ENCODE measurements around the gene MAP7D2. TPM values are rescaled to one million over a fixed set of nuclear protein-coding genes. Genes with fewer than 3 reads are reported as not detected.

Gene MAP7D2
- total RNA-seq, 1 experiment from 2014 or later: 0.15 TPM

DNA sequence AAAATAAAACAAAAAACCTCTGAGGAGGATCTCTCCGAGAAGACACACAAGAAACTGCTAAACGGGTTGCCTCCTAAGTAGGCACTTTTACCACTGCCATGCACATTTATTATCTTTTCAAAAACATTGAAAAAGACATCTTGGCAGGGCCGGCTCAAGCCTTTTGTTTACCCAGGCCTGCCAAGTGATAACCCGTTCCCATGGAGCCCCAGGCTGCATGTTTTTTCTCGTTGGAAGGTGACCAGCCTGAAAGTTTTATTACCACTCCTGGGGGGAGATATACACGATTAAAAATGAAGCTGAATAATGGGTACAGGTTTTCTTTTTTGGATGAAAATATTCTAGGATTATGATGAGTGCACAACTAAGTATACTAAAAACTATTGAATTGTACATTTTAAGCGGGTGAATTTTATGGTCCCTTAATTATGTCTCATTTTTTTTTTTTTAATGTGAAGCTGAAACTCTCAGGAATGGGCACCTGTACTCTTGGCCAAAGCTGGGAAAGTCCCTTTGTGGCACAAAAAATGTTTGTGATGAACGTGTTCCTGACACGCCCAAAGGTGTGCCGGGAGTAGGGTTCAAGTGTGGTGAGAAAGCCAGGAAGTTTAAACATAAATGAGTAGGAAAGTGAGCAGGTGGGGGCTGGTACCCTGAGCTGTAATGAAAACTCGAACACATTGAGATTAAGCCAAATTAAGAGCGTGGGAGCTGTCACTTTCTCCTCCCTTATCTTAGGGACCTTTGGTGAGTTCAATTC lies 1.5 kb upstream of the MAP7D2 start:
- H3K4me2 ChIP-seq (ENCODE audit: low read length): peak overlapping the region; percentile 13; the same call in 1 of the 2 replicates

More for the DNA sequence above, 1.5 kb upstream of the MAP7D2 start:
- H4K20me1 ChIP-seq (ENCODE audit: insufficient read depth): no peaks in the 10 kb centered on the region
- intact Hi-C loops (cut with micrococcal nuclease): no loop called here
- no peak overlapping the region for H2AFZ ChIP-seq (ENCODE audit: low read depth, low read length, poor library complexity, severe bottlenecking)
- CTCF ChIA-PET: interaction anchor here (0.6 kb wide), 1 partner anchor 191 kb away, joined by 3 read pairs; no protein-coding TSS in a partner anchor
- BruUV-seq (replicated peaks): no TSS peak
- DNase-seq (ENCODE audit: low read depth, low spot score) (no peak), ATAC-seq (no peak)
- TF ChIP-seq FOSL1 (IDR thresholded peaks at IDR 0.05; ENCODE audit: low read depth) (no peak), TCF7L2 (IDR thresholded peaks at IDR 0.05; ENCODE audit: borderline replicate concordance, extremely low read depth, insufficient read depth, insufficient read length) (no peak), JUND (IDR thresholded peaks at IDR 0.05) (no peak), SIN3A (IDR thresholded peaks at IDR 0.05; ENCODE audit: low read depth) (no peak), ZFX (IDR thresholded peaks at IDR 0.05) (no peak), ELF1 (IDR thresholded peaks at IDR 0.05; ENCODE audit: borderline replicate concordance, low read depth) (no peak)
- TF ChIP-seq, protein P1, sequence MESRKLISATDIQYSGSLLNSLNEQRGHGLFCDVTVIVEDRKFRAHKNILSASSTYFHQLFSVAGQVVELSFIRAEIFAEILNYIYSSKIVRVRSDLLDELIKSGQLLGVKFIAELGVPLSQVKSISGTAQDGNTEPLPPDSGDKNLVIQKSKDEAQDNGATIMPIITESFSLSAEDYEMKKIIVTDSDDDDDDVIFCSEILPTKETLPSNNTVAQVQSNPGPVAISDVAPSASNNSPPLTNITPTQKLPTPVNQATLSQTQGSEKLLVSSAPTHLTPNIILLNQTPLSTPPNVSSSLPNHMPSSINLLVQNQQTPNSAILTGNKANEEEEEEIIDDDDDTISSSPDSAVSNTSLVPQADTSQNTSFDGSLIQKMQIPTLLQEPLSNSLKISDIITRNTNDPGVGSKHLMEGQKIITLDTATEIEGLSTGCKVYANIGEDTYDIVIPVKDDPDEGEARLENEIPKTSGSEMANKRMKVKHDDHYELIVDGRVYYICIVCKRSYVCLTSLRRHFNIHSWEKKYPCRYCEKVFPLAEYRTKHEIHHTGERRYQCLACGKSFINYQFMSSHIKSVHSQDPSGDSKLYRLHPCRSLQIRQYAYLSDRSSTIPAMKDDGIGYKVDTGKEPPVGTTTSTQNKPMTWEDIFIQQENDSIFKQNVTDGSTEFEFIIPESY (IDR thresholded peaks at IDR 0.05; ENCODE audit: extremely low read depth, insufficient replicate concordance, low read length): no peak
- TF ChIP-seq, protein P2, sequence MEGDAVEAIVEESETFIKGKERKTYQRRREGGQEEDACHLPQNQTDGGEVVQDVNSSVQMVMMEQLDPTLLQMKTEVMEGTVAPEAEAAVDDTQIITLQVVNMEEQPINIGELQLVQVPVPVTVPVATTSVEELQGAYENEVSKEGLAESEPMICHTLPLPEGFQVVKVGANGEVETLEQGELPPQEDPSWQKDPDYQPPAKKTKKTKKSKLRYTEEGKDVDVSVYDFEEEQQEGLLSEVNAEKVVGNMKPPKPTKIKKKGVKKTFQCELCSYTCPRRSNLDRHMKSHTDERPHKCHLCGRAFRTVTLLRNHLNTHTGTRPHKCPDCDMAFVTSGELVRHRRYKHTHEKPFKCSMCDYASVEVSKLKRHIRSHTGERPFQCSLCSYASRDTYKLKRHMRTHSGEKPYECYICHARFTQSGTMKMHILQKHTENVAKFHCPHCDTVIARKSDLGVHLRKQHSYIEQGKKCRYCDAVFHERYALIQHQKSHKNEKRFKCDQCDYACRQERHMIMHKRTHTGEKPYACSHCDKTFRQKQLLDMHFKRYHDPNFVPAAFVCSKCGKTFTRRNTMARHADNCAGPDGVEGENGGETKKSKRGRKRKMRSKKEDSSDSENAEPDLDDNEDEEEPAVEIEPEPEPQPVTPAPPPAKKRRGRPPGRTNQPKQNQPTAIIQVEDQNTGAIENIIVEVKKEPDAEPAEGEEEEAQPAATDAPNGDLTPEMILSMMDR (IDR thresholded peaks at IDR 0.05 in 2 of 3, conservative IDR thresholded peaks at IDR 0.05 in 1 of 3; ENCODE audit: borderline replicate concordance in 1 of 3, insufficient read depth in 1 of 3, low read depth in 2 of 3, low read length in 2 of 3): no peak
- TF ChIP-seq, protein P3, sequence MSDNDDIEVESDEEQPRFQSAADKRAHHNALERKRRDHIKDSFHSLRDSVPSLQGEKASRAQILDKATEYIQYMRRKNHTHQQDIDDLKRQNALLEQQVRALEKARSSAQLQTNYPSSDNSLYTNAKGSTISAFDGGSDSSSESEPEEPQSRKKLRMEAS (IDR thresholded peaks at IDR 0.05): no peak
- H3K9me3 ChIP-seq (ENCODE audit: control insufficient read depth in 1 of 2, insufficient read depth in 1 of 2, low read depth in 1 of 2, low read length in 2 of 2): no peaks in the 10 kb centered on the region
- no peak overlapping the region for H3K4me3 ChIP-seq (replicated peaks in 1 of 2; ENCODE audit: low read depth in 1 of 2, low read length in 2 of 2)
- H3K9ac ChIP-seq (ENCODE audit: low read length): no peak overlapping the region
- RAD21 ChIA-PET (ENCODE audit: low non-redundant PET in 1 of 2, low total read pairs in 2 of 2, uncharacterized antibody in 2 of 2, unreplicated experiment in 2 of 2): no interaction called here
- H3K4me1 ChIP-seq (ENCODE audit: control insufficient read depth in 1 of 2, insufficient read depth in 2 of 2, low read length in 2 of 2): peaks cover 0 to 8% of the 10 kb centered on the region in 2 experiments; a peak in 3 of 4 replicates
- H3K36me3 ChIP-seq (ENCODE audit: control insufficient read depth in 1 of 2, insufficient read depth in 2 of 2, low read length in 2 of 2): no peaks in the 10 kb centered on the region
- H3K79me2 ChIP-seq (ENCODE audit: insufficient read depth, low read length): no peaks in the 10 kb centered on the region
- POLR2A ChIA-PET: no interaction called here
- no peaks in the 10 kb centered on the region for H3K27me3 ChIP-seq (ENCODE audit: insufficient read depth, low read length)
- H3K9me2 ChIP-seq (ENCODE audit: insufficient read depth): no peaks in the 10 kb centered on the region
- no peak overlapping the region for H3K27ac ChIP-seq (ENCODE audit: low read depth, low read length)

Data from HCT116 (cell line).